ENCODE results near the gene KRT76.

DNA sequence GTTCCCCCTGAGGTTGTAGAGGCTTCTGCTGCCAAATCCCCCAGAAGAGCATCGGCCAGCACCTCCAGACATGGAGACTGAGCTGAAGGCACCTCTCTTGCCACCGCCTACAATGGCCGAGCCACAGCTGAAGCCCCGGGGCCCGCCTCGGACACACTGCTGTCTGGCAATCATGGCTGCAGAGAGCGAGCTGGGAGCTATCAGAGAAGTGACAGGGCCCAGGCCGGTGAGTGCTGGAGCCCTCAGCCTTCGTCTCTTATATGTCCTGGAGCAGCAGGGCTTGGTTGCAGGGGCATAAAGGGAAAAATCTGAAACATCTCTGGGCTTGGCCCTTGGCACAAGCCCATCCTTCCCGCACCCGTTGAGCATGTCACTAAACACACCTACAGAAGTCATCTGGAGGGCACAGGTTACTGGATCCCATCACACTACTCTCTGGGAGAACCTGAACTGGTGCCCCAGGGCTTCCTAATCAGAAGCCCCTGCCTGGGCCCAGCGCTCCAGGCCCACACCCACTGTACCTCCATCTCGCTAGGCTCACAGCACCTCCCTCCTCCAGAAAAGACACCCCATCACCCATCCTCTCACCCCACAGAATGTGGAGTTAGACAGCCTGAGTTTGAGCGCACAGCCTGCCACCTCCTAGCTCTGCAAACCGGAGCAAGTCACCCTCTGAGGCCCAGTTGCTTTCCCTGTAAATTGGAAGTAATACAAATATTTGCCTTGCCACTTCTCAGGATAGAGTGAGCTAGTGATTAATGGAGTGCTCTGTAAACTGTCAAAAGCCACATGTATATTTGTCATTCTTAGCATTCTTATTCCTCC is 37.0 kb upstream of the KRT76 start, which contains the start of gene KRT4:
- TF ChIP-seq, protein P1, sequence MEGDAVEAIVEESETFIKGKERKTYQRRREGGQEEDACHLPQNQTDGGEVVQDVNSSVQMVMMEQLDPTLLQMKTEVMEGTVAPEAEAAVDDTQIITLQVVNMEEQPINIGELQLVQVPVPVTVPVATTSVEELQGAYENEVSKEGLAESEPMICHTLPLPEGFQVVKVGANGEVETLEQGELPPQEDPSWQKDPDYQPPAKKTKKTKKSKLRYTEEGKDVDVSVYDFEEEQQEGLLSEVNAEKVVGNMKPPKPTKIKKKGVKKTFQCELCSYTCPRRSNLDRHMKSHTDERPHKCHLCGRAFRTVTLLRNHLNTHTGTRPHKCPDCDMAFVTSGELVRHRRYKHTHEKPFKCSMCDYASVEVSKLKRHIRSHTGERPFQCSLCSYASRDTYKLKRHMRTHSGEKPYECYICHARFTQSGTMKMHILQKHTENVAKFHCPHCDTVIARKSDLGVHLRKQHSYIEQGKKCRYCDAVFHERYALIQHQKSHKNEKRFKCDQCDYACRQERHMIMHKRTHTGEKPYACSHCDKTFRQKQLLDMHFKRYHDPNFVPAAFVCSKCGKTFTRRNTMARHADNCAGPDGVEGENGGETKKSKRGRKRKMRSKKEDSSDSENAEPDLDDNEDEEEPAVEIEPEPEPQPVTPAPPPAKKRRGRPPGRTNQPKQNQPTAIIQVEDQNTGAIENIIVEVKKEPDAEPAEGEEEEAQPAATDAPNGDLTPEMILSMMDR (IDR thresholded peaks at IDR 0.05 in 2 of 3, conservative IDR thresholded peaks at IDR 0.05 in 1 of 3; ENCODE audit: borderline replicate concordance in 1 of 3, insufficient read depth in 1 of 3, low read depth in 2 of 3, low read length in 2 of 3) = no peak
- no peak for TF ChIP-seq POLR2AphosphoS5 (IDR thresholded peaks at IDR 0.05; ENCODE audit: low read depth, low read length)
- no peak for TF ChIP-seq EZH2phosphoT487 (IDR thresholded peaks at IDR 0.05; ENCODE audit: borderline replicate concordance)
- no peak for TF ChIP-seq POLR2A (IDR thresholded peaks at IDR 0.05; ENCODE audit: borderline replicate concordance, extremely low read depth, insufficient read depth, insufficient read length)
- TF ChIP-seq EZH2 (IDR thresholded peaks at IDR 0.05) = no peak
- no peak for TF ChIP-seq TCF7L2 (IDR thresholded peaks at IDR 0.05; ENCODE audit: borderline replicate concordance, extremely low read depth, insufficient read depth, insufficient read length)
- TF ChIP-seq JUND (IDR thresholded peaks at IDR 0.05) = no peak
- TF ChIP-seq, protein P2, sequence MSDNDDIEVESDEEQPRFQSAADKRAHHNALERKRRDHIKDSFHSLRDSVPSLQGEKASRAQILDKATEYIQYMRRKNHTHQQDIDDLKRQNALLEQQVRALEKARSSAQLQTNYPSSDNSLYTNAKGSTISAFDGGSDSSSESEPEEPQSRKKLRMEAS (IDR thresholded peaks at IDR 0.05) = no peak
- TF ChIP-seq SRF (IDR thresholded peaks at IDR 0.05; ENCODE audit: low read depth) = no peak
- no peak for TF ChIP-seq CBX3 (IDR thresholded peaks at IDR 0.05; ENCODE audit: low read depth)
- no peak for TF ChIP-seq ATF3 (IDR thresholded peaks at IDR 0.05)
- TF ChIP-seq CEBPB (IDR thresholded peaks at IDR 0.05; ENCODE audit: low read depth) = no peak
- no peak for TF ChIP-seq SIN3A (IDR thresholded peaks at IDR 0.05; ENCODE audit: low read depth)
- TF ChIP-seq REST (IDR thresholded peaks at IDR 0.05; ENCODE audit: low read depth) = no peak
